Measurements from ENCODE around the gene MAPKAPK2.

GRCh38 chr1:206738370-206739366 lies 54.0 kb downstream of the MAPKAPK2 start:
- TF ChIP-seq, protein P1, sequence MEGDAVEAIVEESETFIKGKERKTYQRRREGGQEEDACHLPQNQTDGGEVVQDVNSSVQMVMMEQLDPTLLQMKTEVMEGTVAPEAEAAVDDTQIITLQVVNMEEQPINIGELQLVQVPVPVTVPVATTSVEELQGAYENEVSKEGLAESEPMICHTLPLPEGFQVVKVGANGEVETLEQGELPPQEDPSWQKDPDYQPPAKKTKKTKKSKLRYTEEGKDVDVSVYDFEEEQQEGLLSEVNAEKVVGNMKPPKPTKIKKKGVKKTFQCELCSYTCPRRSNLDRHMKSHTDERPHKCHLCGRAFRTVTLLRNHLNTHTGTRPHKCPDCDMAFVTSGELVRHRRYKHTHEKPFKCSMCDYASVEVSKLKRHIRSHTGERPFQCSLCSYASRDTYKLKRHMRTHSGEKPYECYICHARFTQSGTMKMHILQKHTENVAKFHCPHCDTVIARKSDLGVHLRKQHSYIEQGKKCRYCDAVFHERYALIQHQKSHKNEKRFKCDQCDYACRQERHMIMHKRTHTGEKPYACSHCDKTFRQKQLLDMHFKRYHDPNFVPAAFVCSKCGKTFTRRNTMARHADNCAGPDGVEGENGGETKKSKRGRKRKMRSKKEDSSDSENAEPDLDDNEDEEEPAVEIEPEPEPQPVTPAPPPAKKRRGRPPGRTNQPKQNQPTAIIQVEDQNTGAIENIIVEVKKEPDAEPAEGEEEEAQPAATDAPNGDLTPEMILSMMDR (IDR thresholded peaks at IDR 0.05) = no peak
- no peak for TF ChIP-seq POLR2A (IDR thresholded peaks at IDR 0.05)
- TF ChIP-seq POLR2AphosphoS5 (IDR thresholded peaks at IDR 0.05; ENCODE audit: insufficient read depth in 1 of 2, low read depth in 1 of 2) = no peak
